Panc1 (cell line): ENCODE results near the gene GAST. TPM values are rescaled to one million over a fixed set of nuclear protein-coding genes. Genes with fewer than 3 reads are reported as not detected.

Experiments used
- ATAC-seq: fragments of 200-7000 bp; cut with Tn5 transposase; 2 replicates; pipeline ENCODE4 v1.9.1; 2020; ENCODE audit warnings: mild to moderate bottlenecking, moderate library complexity
- BruUV-seq: library from RNA; stranded (reverse); fragments of 400-500 nt; replicated peaks from 2 replicates; lab custom pipeline; 2021; lab: Mats Ljungman, UMichigan
- CTCF ChIA-PET: fragments of 300-600 bp; sonication (Branson Sonifier 250); formaldehyde crosslinking; loops from one replicate; lab custom pipeline; 2022; ENCODE audit warnings: antibody characterized with exemption; lab: Charles Lee
- POLR2A ChIA-PET: fragments of 300-600 bp; sonication (Branson Sonifier 250); formaldehyde crosslinking; loops from one replicate; lab custom pipeline; 2022; ENCODE audit warnings: antibody characterized with exemption; lab: Charles Lee
- DNase-seq: peaks from one replicate; pipeline ENCODE4 v3.0.0-alpha.2; 2010; ENCODE audit warnings: low read depth, low spot score
- H3K27ac ChIP-seq: 2 replicates; pipeline ENCODE4 v1.5.1; 2011; ENCODE audit warnings: mild to moderate bottlenecking, low read length, inconsistent platforms
- H3K27me3 ChIP-seq: fragments of 200-500 bp; sonication (Bioruptor generic); 2 replicates; pipeline ENCODE4 v1.6.0; 2014; ENCODE audit warnings: low read length, inconsistent platforms; ENCODE audit not compliant: control insufficient read depth, insufficient read depth
- H3K36me3 ChIP-seq: fragments of 200-500 bp; sonication (Bioruptor generic); 2 replicates; pipeline ENCODE4 v1.5.1; 2014; ENCODE audit warnings: inconsistent platforms, mild to moderate bottlenecking, low read length, moderate library complexity; ENCODE audit not compliant: control insufficient read depth, insufficient read depth
- H3K4me1 ChIP-seq: 2 replicates; pipeline ENCODE4 v1.5.1; 2011; ENCODE audit warnings: inconsistent platforms, mild to moderate bottlenecking, low read length, moderate library complexity; ENCODE audit not compliant: control insufficient read depth, insufficient read depth
- H3K4me3 ChIP-seq, 2 experiments: 2 replicates each; pipeline ENCODE4 v1.5.1; 2011 to 2012; ENCODE audit warnings: low read depth in 2 of 2, low read length in 2 of 2, mild to moderate bottlenecking in 2 of 2, inconsistent platforms in 1 of 2, moderate library complexity in 1 of 2
- H3K9me3 ChIP-seq: fragments of 200-500 bp; sonication (Bioruptor generic); 2 replicates; pipeline ENCODE4 v1.5.1; 2014; ENCODE audit warnings: low read depth, mild to moderate bottlenecking, inconsistent platforms, low read length, moderate library complexity; ENCODE audit not compliant: control insufficient read depth, insufficient read depth
- CTCF ChIP-seq: fragments of 450-650 bp; IDR thresholded peaks from 2 replicates; pipeline ENCODE4 v1.5.1; 2017; ENCODE audit warnings: mild to moderate bottlenecking
- POLR2AphosphoS5 ChIP-seq: IDR thresholded peaks from 2 replicates; pipeline ENCODE4 v1.6.1; 2012; ENCODE audit warnings: mild to moderate bottlenecking, low read depth, low read length, moderate library complexity
- REST ChIP-seq, 2 experiments: IDR thresholded peaks; 2 replicates each; pipeline ENCODE4 v1.6.1; 2011 to 2012; ENCODE audit warnings: low read depth in 2 of 2, control low read depth in 1 of 2, low read length in 1 of 2, mild to moderate bottlenecking in 1 of 2, moderate library complexity in 1 of 2; ENCODE audit not compliant: insufficient read depth in 1 of 2
- SIN3A ChIP-seq: IDR thresholded peaks from 2 replicates; pipeline ENCODE4 v1.6.1; 2012; ENCODE audit warnings: low read depth, mild to moderate bottlenecking, low read length, moderate library complexity, borderline replicate concordance; ENCODE audit not compliant: insufficient read depth
- TCF7L2 ChIP-seq: IDR thresholded peaks from 2 replicates; pipeline ENCODE4 v1.6.1; 2011; ENCODE audit warnings: mild to moderate bottlenecking, low read depth, low read length, inconsistent platforms
- in situ Hi-C: cut with HindIII; loops from 2 replicates; pipeline ENCODE4 v1.10.0; 2016; ENCODE audit warnings: low sequenced_read_pairs, low pct_unique_long_range_greater_than_20kb
- intact Hi-C: fragments of 100-400 bp; cut with micrococcal nuclease; formaldehyde crosslinking; loops from one replicate; pipeline ENCODE4 v1.10.0; 2022; ENCODE audit not compliant: unreplicated experiment
- total RNA-seq: library from RNA; stranded (reverse); gene quantifications from one replicate; pipeline ENCODE4 v1.2.1, GENCODE V29; 2021; ENCODE audit not compliant: unreplicated experiment

The GAST gene
- total RNA-seq, 1 experiment from 2014 or later, result not detected

GRCh38 chr17:41664172-41664457, 48.0 kb upstream of the GAST start:
- Histone ChIP-seq H3K9me3 (no peaks in the 10 kb centered on the region), H3K27me3 (no peaks in the 10 kb centered on the region), H3K4me3 (no peak overlapping the region), H3K27ac (peak overlapping the region; percentile 20; the same call in 1 of the 2 replicates), H3K36me3 (no peaks in the 10 kb centered on the region), H3K4me1 (peaks cover 23% of the 10 kb centered on the region)
- TF ChIP-seq SIN3A, result no peak
- BruUV-seq, result no TSS peak
- intact Hi-C loops, result loop anchor here (10.0 kb wide), 2 partner anchors 289 to 339 kb away; no protein-coding TSS in a partner anchor
- no peak for ATAC-seq
- ChIA-PET CTCF (interaction anchor here (0.5 to 7.1 kb wide), 8 partner anchors 10 to 134 kb away, joined by 3 to 104 read pairs (median 6); no protein-coding TSS in a partner anchor), POLR2A (no interaction called here)
- in situ Hi-C loops, result no loop called here
- DNase-seq, result no peak

GRCh38 chr17:41664587-41665565, 47.3 kb upstream of the GAST start:
- no peak for ATAC-seq
- Histone ChIP-seq H3K36me3 (no peaks in the 10 kb centered on the region), H3K27ac (peak overlapping the region; percentile 92), H3K9me3 (no peaks in the 10 kb centered on the region), H3K4me3 (peak overlapping the region; percentile 41 to 76), H3K4me1 (peaks cover 23% of the 10 kb centered on the region), H3K27me3 (no peaks in the 10 kb centered on the region)
- in situ Hi-C loops, result no loop called here
- ChIA-PET POLR2A (interaction anchor here (0.6 to 1.8 kb wide), 2 partner anchors 24 to 1228 kb away, joined by 4 to 7 read pairs; partner anchors contain the start of gene EIF1), CTCF (interaction anchor here (0.6 to 7.1 kb wide), 18 partner anchors 11 to 848 kb away, joined by 3 to 104 read pairs (median 4); no protein-coding TSS in a partner anchor)
- intact Hi-C loops, result loop anchor here (10.0 kb wide), 2 partner anchors 290 to 340 kb away; no protein-coding TSS in a partner anchor
- no TSS peak for BruUV-seq
- no peak for TF ChIP-seq REST (IDR thresholded peaks at IDR 0.05; ENCODE audit: insufficient read depth in 1 of 2, low read depth in 2 of 2, low read length in 1 of 2)
- TF ChIP-seq CTCF, result no peak
- no peak for TF ChIP-seq POLR2AphosphoS5
- no peak for TF ChIP-seq TCF7L2
- no peak for TF ChIP-seq SIN3A
- DNase-seq, result no peak
